DOHH2 (cell line): ENCODE data around the gene PPP1R36.
A peak's percentile ranks its signal among the peaks of the same experiment; 100 is the strongest.

Experiments
- H3F3A ChIP-seq: fragments of 200-600 bp; sonication (generic), shearing (Covaris generic); 2 replicates; pipeline ENCODE4 v1.6.0; 2016; ENCODE audit warnings: antibody characterized with exemption, mild to moderate bottlenecking; ENCODE audit not compliant: control insufficient read depth, insufficient read depth
- H3K27ac ChIP-seq: fragments of 200-600 bp; sonication (generic); 2 replicates; pipeline ENCODE4 v1.5.1; 2014; ENCODE audit warnings: low read depth, mild to moderate bottlenecking, low read length, moderate library complexity
- H3K27me3 ChIP-seq: fragments of 200-600 bp; sonication (generic); 2 replicates; pipeline ENCODE4 v1.6.1; 2014; ENCODE audit warnings: mild to moderate bottlenecking, low read length, mixed read lengths; ENCODE audit not compliant: control insufficient read depth
- H3K36me3 ChIP-seq: fragments of 200-600 bp; sonication (generic); 2 replicates; pipeline ENCODE4 v1.6.1; 2014; ENCODE audit warnings: mild to moderate bottlenecking, low read length, moderate library complexity, mixed read lengths; ENCODE audit not compliant: control insufficient read depth
- H3K4me1 ChIP-seq: fragments of 200-600 bp; sonication (generic); 2 replicates; pipeline ENCODE4 v1.6.1; 2014; ENCODE audit warnings: mild to moderate bottlenecking, low read length, mixed read lengths; ENCODE audit not compliant: control insufficient read depth
- H3K4me2 ChIP-seq: fragments of 200-600 bp; sonication (generic); 2 replicates; pipeline ENCODE4 v1.6.0; 2014; ENCODE audit warnings: mild to moderate bottlenecking, low read length, moderate library complexity
- H3K4me3 ChIP-seq: fragments of 200-600 bp; sonication (generic); 2 replicates; pipeline ENCODE4 v1.5.1; 2014; ENCODE audit warnings: mild to moderate bottlenecking, low read length, mixed read lengths
- H3K79me2 ChIP-seq: fragments of 200-600 bp; sonication (generic); 2 replicates; pipeline ENCODE4 v1.6.1; 2014; ENCODE audit warnings: mild to moderate bottlenecking, low read length, mixed read lengths; ENCODE audit not compliant: control insufficient read depth
- H3K9me2 ChIP-seq: fragments of 200-600 bp; sonication (generic); replicated peaks from 2 replicates; pipeline ENCODE4 v1.6.1; 2014; ENCODE audit warnings: mild to moderate bottlenecking, low read length, mixed read lengths; ENCODE audit not compliant: control insufficient read depth
- H3K9me3 ChIP-seq: fragments of 200-600 bp; sonication (generic); 2 replicates; pipeline ENCODE4 v1.6.1; 2014; ENCODE audit warnings: antibody characterized with exemption, low read length, mixed read lengths; ENCODE audit not compliant: control insufficient read depth, insufficient read depth
- H4K20me1 ChIP-seq: fragments of 200-600 bp; sonication (generic); 2 replicates; pipeline ENCODE4 v1.6.0; 2014; ENCODE audit warnings: low read depth, mild to moderate bottlenecking, antibody characterized with exemption, low read length, moderate library complexity; ENCODE audit not compliant: control insufficient read depth, insufficient read depth
- CTCF ChIP-seq: fragments of 200-600 bp; sonication (generic); IDR thresholded peaks from one replicate; pipeline ENCODE4 v1.5.1; 2014; ENCODE audit warnings: antibody characterized with exemption, mild to moderate bottlenecking, low read depth, low read length; ENCODE audit not compliant: poor library complexity, severe bottlenecking
- EZH2phosphoT487 ChIP-seq: fragments of 200-600 bp; sonication (generic); IDR thresholded peaks from 2 replicates; pipeline ENCODE4 v1.6.1; 2017; ENCODE audit warnings: borderline replicate concordance, mild to moderate bottlenecking, antibody characterized with exemption, low read length, moderate library complexity, mixed read lengths

The PPP1R36 gene

DNA sequence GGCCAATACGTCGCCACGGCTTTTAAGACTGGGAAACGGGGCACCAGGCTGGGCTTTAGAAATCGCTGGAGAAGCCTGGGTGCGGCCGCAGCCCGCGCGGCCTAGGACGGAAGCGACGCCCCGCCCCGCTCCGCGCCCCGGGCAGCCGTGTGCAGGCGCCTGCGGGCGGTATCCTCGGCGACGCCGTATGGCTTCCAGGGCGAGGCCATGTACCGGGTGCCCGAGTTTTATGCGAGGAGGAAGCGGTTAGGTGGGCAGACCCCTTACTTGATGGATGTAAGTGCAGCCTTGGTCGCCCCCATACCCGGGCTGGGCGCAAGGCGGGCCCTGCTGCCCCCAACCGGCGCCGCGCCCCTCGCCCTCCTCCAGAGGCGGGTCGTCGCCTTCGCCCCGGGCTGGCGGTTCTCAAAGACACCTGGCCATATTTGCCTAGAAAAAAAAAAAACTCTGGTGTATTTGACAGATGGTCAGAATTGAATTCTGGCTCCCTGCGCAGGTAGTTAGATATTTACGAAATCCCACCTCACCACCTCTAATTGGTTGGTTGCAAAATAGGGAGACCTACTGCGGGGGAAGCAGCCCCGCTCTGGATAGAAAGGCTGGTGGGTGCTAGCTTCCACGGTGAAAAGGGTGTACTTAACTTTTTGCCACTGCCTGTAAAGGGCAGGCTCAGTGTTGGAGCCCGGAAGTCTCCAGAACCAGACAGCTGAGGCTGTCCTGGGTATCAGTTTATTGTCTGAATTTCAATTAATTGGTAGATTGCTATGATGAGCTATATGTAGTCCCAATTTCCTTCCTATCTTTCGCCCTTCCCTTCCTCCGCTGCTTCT is at the start of gene PPP1R36:
TSS of gene PPP1R36 (plus strand) at position 171 of the 830 bp plus-strand sequence. CDS start at position 208, 37 bp downstream.
- TF ChIP-seq EZH2phosphoT487 (no peak), CTCF (no peak)
- Histone ChIP-seq H3F3A (no peaks in the 10 kb centered on the region), H3K9me3 (no peaks in the 10 kb centered on the region), H3K4me2 (peak within 1 kb of the TSS; percentile 8; the same call in 1 of the 2 replicates), H3K79me2 (no peaks in the 10 kb centered on the region), H3K27ac (no peak within 1 kb of the TSS), H3K4me3 (no peak within 1 kb of the TSS), H3K9me2 (no peaks in the 10 kb centered on the region), H3K4me1 (no peaks in the 10 kb centered on the region), H4K20me1 (no peaks in the 10 kb centered on the region), H3K27me3 (peaks cover 40% of the 10 kb centered on the region), H3K36me3 (no peaks in the 10 kb centered on the region)

DNA sequence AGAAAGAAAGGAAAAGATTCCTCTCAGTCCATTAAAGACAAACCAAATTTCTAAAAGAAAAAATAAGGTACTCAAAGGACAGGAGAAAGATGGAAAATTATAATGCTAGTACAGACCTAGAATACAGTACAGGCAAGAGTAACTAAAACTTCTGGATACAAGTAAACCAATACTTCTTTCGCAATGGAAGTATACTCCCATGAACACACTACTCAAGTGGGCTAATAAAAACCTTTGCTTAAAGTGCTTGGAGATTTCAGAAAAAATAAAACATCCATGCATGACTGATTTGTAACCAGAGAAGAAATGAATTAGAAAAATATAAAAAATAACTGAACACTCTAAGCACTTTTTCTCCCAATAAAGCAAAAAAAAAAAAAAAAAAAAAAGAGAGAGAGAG is 49.7 kb upstream of the PPP1R36 start:
- H4K20me1 ChIP-seq = peaks cover 7% of the 10 kb centered on the region
- TF ChIP-seq CTCF (no peak), EZH2phosphoT487 (no peak)
- no peak overlapping the region for H3K27ac ChIP-seq
- H3K9me2 ChIP-seq = no peaks in the 10 kb centered on the region
- H3K79me2 ChIP-seq = peaks cover 84% of the 10 kb centered on the region
- peak overlapping the region; percentile 90 for H3K4me2 ChIP-seq
- H3K4me3 ChIP-seq = peak overlapping the region; percentile 87
- H3K9me3 ChIP-seq = no peaks in the 10 kb centered on the region
- H3K4me1 ChIP-seq = peaks cover 37% of the 10 kb centered on the region
- peaks cover 77% of the 10 kb centered on the region for H3K36me3 ChIP-seq
- no peaks in the 10 kb centered on the region for H3K27me3 ChIP-seq
- H3F3A ChIP-seq = peaks cover 12% of the 10 kb centered on the region

DNA sequence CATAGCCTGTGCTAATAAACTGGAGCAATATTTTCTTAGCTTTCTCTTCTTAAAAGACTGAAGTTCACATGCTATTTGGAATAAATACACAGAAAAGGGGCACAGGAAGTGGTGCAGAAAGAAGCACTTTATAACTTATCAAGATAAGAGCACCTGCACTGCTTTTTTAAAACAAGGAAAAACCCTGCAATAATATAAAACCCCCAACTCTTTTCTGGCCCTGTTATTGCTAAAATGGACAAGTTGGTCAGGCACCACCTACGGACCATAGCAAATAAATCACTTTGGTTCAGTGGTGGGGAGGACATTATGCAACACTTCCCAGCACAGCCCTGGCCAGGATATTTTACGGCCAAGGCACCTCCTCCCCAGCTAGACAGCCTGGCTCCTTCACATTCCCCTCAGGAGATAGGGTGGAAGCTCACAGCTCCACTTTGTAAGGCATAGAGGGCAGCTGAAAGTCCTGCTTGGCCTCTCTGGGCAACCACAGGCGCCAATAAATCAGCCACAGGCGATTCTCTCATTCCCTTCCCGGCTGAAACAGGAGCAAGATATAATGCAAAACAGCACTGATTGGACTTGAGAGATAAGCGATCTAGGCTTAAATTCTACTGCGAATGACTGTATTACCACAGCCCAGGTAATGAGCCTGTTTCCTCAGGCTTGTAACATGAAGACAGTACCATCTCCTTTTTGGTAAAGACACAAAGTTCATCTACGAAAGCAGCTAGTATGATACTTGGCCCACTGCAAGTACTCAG is 48.2 kb upstream of the PPP1R36 start:
- Histone ChIP-seq H3K27me3 (no peaks in the 10 kb centered on the region; the same call in 1 of the 2 replicates), H3K4me1 (peaks cover 41% of the 10 kb centered on the region), H3K9me3 (no peaks in the 10 kb centered on the region), H3K4me3 (peak overlapping the region; percentile 87), H3K9me2 (no peaks in the 10 kb centered on the region), H3K4me2 (peak overlapping the region; percentile 90), H3K36me3 (peaks cover 82% of the 10 kb centered on the region), H3K79me2 (peaks cover 86% of the 10 kb centered on the region), H3K27ac (peak overlapping the region; percentile 95), H4K20me1 (peaks cover 6% of the 10 kb centered on the region), H3F3A (peaks cover 11% of the 10 kb centered on the region)
- no peak for TF ChIP-seq EZH2phosphoT487
- TF ChIP-seq CTCF = no peak
